CD4-positive, CD25-positive, alpha-beta regulatory T cell (primary cell): ENCODE measurements around the gene NCOR2. TPM values are rescaled to one million over a fixed set of nuclear protein-coding genes. Genes with fewer than 3 reads are reported as not detected.

Experiments
- ATAC-seq, 2 donors: fragments of 150-1000 bp; cut with Tn5 transposase; one replicate each; pipeline ENCODE4 v1.10.0; 2021; ENCODE audit warnings: low read depth in 2 of 2, moderate number of reproducible peaks in 2 of 2, moderate library complexity in 1 of 2
- DNase-seq, 3 donors: peaks; one replicate each; pipeline versions ENCODE4 v3.0.0 to v3.0.0-alpha.2; 2012 to 2022; ENCODE audit warnings: mixed read lengths in 1 of 3
- H3K27ac ChIP-seq: one replicate; pipeline ENCODE4 v1.7.0; 2013; ENCODE audit warnings: mild to moderate bottlenecking, low read length; ENCODE audit not compliant: insufficient read depth, poor library complexity, severe bottlenecking
- H3K27me3 ChIP-seq: one replicate; pipeline ENCODE4 v1.7.0; 2013; ENCODE audit warnings: low read length; ENCODE audit not compliant: control insufficient read depth, insufficient read depth
- H3K36me3 ChIP-seq: one replicate; pipeline ENCODE4 v1.7.0; 2013; ENCODE audit warnings: mild to moderate bottlenecking, low read length, moderate library complexity; ENCODE audit not compliant: control insufficient read depth, insufficient read depth
- H3K4me1 ChIP-seq: 2 replicates; pipeline ENCODE4 v1.7.0; 2013; ENCODE audit warnings: mild to moderate bottlenecking, low read length; ENCODE audit not compliant: insufficient read depth, control insufficient read depth, poor library complexity, severe bottlenecking
- H3K4me3 ChIP-seq: one replicate; pipeline ENCODE4 v1.7.0; 2013; ENCODE audit warnings: low read depth, mild to moderate bottlenecking, low read length, moderate library complexity
- H3K9me3 ChIP-seq, 2 experiments: 1 replicate in 1 of 2; 2 replicates in 1 of 2; pipeline ENCODE4 v1.7.0; 2013; ENCODE audit warnings: low read length in 2 of 2, mild to moderate bottlenecking in 1 of 2, moderate library complexity in 1 of 2; ENCODE audit not compliant: control insufficient read depth in 2 of 2
- H3K27ac Mint-ChIP-seq, 3 donors: one replicate each; pipeline ENCODE4 v1.8.0; 2020 to 2022; ENCODE audit warnings: mild to moderate bottlenecking in 3 of 3, mixed read lengths in 3 of 3, moderate library complexity in 2 of 3
- H3K27me3 Mint-ChIP-seq: one replicate; pipeline ENCODE4 v1.8.0; 2022; ENCODE audit warnings: mild to moderate bottlenecking, mixed read lengths
- H3K36me3 Mint-ChIP-seq: one replicate; pipeline ENCODE4 v1.8.0; 2020; ENCODE audit warnings: mixed read lengths
- H3K4me1 Mint-ChIP-seq, 4 donors: one replicate each; pipeline ENCODE4 v1.8.0; 2020 to 2022; ENCODE audit warnings: mixed read lengths in 4 of 4, mild to moderate bottlenecking in 1 of 4
- H3K4me3 Mint-ChIP-seq, 4 donors: one replicate each; pipeline ENCODE4 v1.8.0; 2020 to 2022; ENCODE audit warnings: mild to moderate bottlenecking in 4 of 4, mixed read lengths in 4 of 4, moderate library complexity in 3 of 4
- H3K9me3 Mint-ChIP-seq, 7 donors: one replicate each; pipeline ENCODE4 v1.8.0; 2020 to 2022; ENCODE audit warnings: mixed read lengths in 7 of 7, mild to moderate bottlenecking in 3 of 7, moderate library complexity in 2 of 7
- polyA plus RNA-seq, 4 donors: library from polyadenylated mRNA; unstranded; fragments of 300-500 nt; fragmentation: Illumina TruSeq; gene quantifications; one replicate each; pipeline ENCODE4 v1.2.3, GENCODE V29; 2021
- total RNA-seq: library from RNA; stranded (reverse); gene quantifications from one replicate; pipeline ENCODE4 v1.2.3, GENCODE V29; 2022

NCOR2 gene
- total and polyA plus RNA-seq, 5 donors from 2014 or later: 2.0 to 134 (median 2.5) TPM

DNA sequence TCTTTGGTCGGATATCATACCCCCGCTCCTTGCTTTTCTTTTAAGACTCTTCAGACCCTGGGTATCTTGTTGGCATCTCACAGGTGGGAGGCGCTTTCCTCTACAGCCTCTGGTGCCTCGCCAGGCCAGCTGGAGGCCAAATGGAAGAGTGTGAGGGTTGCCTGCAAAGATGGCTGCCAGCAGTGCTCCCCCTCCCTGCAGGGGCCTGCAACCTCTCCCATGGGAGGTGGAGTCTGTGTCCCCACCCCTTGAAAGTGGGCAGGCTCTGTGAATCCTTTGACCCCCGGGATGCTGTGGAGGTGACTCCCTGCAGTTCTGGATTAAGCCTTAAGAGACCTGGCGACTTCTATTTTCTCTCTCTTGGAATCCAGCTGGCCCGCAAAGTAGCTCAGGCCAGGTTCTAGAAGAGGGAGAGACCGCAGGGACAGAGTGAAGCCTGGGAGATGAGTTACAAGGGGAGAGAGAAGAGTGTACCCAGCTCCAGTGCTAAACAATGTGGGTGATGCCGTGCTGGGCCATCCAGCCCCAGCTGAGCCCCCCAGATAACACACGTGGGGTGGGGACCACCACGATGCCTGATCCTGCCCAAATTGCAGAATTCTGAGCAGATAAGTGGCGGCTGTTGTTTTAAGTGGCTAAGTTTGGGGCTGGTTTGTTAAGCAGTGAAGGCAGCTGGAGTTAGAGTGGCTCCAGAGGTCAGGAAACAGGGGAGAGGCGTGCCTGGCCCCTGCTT, 37.9 kb upstream of the NCOR2 start:
- peaks cover 17% of the 10 kb centered on the region for H3K27me3 Mint-ChIP-seq

DNA sequence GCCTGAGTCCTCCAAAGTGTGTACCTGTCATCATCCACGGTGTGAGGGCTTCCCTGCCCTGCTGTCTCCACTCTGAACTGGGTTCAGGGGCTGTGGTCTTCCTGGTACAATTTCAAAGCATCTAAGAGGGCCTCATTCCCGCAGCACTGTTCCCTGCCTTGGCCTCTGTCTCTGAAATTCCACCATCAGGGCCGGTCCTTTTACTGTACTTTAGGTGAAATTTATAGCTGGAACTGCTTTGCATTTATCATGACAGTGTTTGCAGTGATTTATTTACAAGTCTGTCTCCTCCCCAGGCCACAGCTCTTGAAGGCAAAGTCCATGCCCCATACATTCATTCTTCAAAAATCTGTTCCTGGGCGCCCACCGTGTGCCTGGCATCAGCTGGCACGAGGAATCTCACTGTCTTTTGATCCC, 36.9 kb upstream of the NCOR2 start:
- peaks cover 18% of the 10 kb centered on the region for H3K4me1 ChIP-seq
- H3K27me3 Mint-ChIP-seq: peaks cover 18% of the 10 kb centered on the region
- H3K9me3 ChIP-seq: peaks cover 0 to 3% of the 10 kb centered on the region in 2 experiments
- H3K4me3 ChIP-seq: no peak overlapping the region
- H3K27me3 ChIP-seq: peaks cover 5% of the 10 kb centered on the region
- no peak overlapping the region for H3K4me3 Mint-ChIP-seq
- no peaks in the 10 kb centered on the region for H3K36me3 Mint-ChIP-seq
- peaks cover 9 to 20% (median 11%) of the 10 kb centered on the region in 4 donors for H3K4me1 Mint-ChIP-seq
- H3K36me3 ChIP-seq: no peaks in the 10 kb centered on the region
- no peak for DNase-seq
- H3K9me3 Mint-ChIP-seq: peaks cover 0 to 2% (median 0%) of the 10 kb centered on the region in 7 donors
- H3K27ac Mint-ChIP-seq: no peak overlapping the region
- H3K27ac ChIP-seq: no peak overlapping the region
- no peak for ATAC-seq

More for the DNA sequence above, 37.9 kb upstream of the NCOR2 start:
- DNase-seq (no peak), ATAC-seq (no peak)
- peaks cover 28% of the 10 kb centered on the region for H3K4me1 ChIP-seq
- no peak overlapping the region for H3K4me3 ChIP-seq
- Mint-ChIP-seq H3K27ac (no peak overlapping the region), H3K4me1 (peaks cover 9 to 30% (median 16%) of the 10 kb centered on the region in 4 donors), H3K9me3 (peaks cover 0 to 2% (median 0%) of the 10 kb centered on the region in 7 donors), H3K36me3 (no peaks in the 10 kb centered on the region), H3K4me3 (no peak overlapping the region)
- H3K27me3 ChIP-seq: no peaks in the 10 kb centered on the region
- no peaks in the 10 kb centered on the region for H3K36me3 ChIP-seq
- no peaks in the 10 kb centered on the region for H3K9me3 ChIP-seq
- no peak overlapping the region for H3K27ac ChIP-seq

DNA sequence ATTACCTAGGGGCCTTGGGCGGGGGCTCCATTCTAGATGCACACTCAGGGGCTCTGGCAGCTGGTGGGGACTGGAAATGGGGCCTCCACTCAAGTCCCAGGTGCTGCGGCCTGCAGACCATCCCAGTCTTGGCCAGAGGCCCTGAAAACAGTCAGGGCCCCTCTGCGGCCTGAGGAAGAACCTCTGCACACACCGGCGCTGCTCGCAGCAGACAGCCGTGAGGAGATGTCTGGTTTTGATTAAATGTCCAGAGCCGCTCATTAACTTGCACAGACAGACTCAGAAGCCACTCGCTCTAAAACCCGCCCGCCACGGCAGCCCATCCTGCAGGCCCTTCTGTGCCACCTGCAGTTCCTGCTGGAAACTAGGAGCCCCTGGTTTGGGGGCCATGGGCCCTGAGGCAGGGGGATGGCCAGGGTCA, 36.4 kb upstream of the NCOR2 start:
- Histone ChIP-seq H3K27me3 (peaks cover 6% of the 10 kb centered on the region), H3K4me1 (peaks cover 14% of the 10 kb centered on the region), H3K4me3 (no peak overlapping the region), H3K27ac (no peak overlapping the region), H3K36me3 (no peaks in the 10 kb centered on the region), H3K9me3 (peaks cover 0 to 4% of the 10 kb centered on the region in 2 experiments)
- Mint-ChIP-seq H3K27me3 (peaks cover 20% of the 10 kb centered on the region), H3K4me3 (no peak overlapping the region), H3K4me1 (peaks cover 5 to 16% (median 8%) of the 10 kb centered on the region in 4 donors), H3K9me3 (peaks cover 0 to 2% (median 0%) of the 10 kb centered on the region in 7 donors), H3K27ac (no peak overlapping the region), H3K36me3 (no peaks in the 10 kb centered on the region)
- no peak for ATAC-seq
- DNase-seq: no peak

DNA sequence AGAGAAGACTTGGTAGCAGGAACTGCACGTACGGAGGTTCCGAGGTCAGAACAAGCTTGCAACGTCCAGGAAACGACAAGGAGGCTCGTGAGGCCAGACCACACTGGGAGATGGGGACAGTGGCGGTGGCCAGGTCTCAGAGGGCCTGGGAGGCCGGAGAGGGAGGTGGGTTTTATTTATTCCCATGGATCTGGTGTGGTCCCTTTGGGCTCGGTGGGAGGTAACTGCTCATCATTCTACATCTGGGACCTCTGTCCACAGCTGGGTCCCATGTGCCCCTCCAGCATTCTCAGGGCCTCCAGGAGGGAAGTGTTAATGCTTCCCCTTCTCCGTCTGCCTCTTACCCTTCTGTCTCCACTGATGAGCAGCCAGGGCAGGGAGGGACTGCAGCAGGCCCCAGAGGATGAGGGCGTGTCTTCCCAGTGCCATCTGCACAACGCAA, 35.7 kb upstream of the NCOR2 start:
- Histone ChIP-seq H3K9me3 (peaks cover 0 to 4% of the 10 kb centered on the region in 2 experiments), H3K27me3 (peaks cover 6% of the 10 kb centered on the region), H3K4me1 (peaks cover 6% of the 10 kb centered on the region), H3K4me3 (no peak overlapping the region), H3K27ac (no peak overlapping the region), H3K36me3 (no peaks in the 10 kb centered on the region)
- Mint-ChIP-seq H3K27me3 (peaks cover 21% of the 10 kb centered on the region), H3K36me3 (no peaks in the 10 kb centered on the region), H3K27ac (no peak overlapping the region), H3K4me1 (peaks cover 0 to 9% (median 3%) of the 10 kb centered on the region in 4 donors), H3K4me3 (peak overlapping the region in 1 of 4 donors; percentile 26), H3K9me3 (peaks cover 0 to 2% (median 0%) of the 10 kb centered on the region in 7 donors)
- DNase-seq (no peak), ATAC-seq (no peak)

DNA sequence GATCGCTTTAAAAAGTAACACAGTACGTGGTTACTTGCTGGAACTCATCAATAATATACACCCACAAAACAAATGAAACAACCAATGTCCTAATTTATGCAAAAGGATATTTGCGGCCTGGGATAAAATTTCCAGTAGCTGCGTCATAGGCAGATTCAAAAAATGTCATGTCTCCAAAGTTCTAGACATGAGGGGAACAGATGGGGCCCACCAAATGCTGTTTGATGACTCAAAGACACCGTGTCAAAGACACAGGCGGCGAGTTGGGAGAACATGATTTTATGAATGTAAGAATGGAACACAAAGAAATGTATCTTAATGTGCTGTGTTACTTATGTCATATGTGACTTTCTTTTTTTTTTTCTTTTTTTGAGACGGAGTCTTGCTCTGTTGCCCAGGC, 34.3 kb upstream of the NCOR2 start:
- ATAC-seq: no peak
- Histone ChIP-seq H3K27me3 (peaks cover 6% of the 10 kb centered on the region), H3K9me3 (peaks cover 0 to 4% of the 10 kb centered on the region in 2 experiments), H3K4me3 (no peak overlapping the region), H3K4me1 (no peaks in the 10 kb centered on the region), H3K36me3 (no peaks in the 10 kb centered on the region), H3K27ac (no peak overlapping the region)
- Mint-ChIP-seq H3K27me3 (peaks cover 23% of the 10 kb centered on the region), H3K36me3 (no peaks in the 10 kb centered on the region), H3K4me3 (no peak overlapping the region), H3K27ac (no peak overlapping the region), H3K4me1 (no peaks in the 10 kb centered on the region), H3K9me3 (peaks cover 0 to 2% (median 0%) of the 10 kb centered on the region in 7 donors)
- DNase-seq: no peak

DNA sequence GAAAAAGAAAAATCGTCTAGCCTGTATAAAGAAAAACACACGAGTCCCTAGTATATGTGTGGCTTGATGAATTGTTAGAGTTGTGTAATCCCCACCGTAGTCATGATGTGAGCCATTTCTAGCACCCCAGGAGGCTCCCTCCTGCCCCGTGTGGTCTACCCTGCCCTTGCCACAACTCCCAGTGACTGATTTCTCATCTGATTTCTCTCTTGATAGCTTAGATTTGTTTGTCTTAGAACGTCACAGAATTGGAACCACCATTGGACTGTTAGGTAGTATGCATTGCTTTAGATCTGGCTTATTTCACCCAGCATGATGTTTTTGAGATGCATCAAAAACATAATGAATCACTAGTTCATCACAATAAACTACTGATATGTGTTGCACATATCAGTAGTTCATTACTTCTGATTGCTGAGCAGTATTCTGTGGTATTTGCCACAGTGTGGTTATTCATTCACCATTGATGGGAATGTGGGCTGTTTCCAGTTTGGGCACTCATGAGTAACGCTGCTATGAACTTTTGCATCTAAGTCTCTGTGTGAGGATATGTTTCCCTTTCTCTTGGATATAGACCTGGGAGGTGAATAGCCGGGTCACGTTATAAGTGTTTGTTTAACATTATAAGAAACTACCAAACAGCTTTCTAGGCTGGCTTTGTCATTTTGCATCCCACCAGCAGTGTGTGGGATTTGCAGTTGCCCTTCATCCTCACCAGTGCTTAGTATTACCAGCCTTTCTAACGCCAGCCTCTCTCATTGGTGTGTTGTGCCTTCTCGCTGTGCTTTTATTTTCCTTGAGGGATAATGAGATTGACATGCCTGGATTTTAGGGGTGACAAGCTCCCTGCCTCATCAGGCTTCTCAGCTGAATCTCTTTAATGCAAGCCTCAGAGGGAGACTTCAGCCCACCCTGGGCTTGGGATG, 31.9 kb upstream of the NCOR2 start:
- Mint-ChIP-seq H3K27ac (no peak overlapping the region), H3K27me3 (peaks cover 23% of the 10 kb centered on the region), H3K36me3 (no peaks in the 10 kb centered on the region), H3K4me1 (no peaks in the 10 kb centered on the region), H3K9me3 (peaks cover 0 to 2% (median 0%) of the 10 kb centered on the region in 7 donors), H3K4me3 (no peak overlapping the region)
- Histone ChIP-seq H3K36me3 (no peaks in the 10 kb centered on the region), H3K4me1 (no peaks in the 10 kb centered on the region), H3K4me3 (no peak overlapping the region), H3K27me3 (peaks cover 6% of the 10 kb centered on the region), H3K9me3 (peaks cover 0 to 4% of the 10 kb centered on the region in 2 experiments), H3K27ac (no peak overlapping the region)
- ATAC-seq (no peak), DNase-seq (no peak)

DNA sequence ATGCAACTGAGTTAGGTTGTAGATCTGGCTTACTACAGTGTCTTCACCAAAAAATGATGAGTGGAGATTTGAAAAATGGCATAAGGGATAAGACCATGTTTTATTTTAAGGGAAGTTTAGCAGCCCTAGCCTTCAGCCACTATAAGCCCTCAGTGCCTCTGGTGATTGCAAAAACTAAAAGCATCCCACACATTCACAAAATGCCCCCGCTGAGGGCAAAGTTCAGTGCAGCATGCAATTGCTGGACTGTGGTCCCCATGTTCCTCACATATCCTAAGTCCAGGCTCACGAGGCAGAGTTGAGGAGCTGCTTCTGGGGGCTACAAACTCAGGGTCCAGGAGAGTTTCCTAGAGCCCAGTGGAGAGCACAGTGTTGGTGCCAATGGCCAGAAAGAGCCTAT, 29.6 kb upstream of the NCOR2 start:
- H3K4me1 ChIP-seq: no peaks in the 10 kb centered on the region
- H3K4me3 ChIP-seq: no peak overlapping the region
- no peak for DNase-seq
- H3K27me3 Mint-ChIP-seq: peaks cover 15% of the 10 kb centered on the region
- H3K9me3 Mint-ChIP-seq: peaks cover 0 to 2% (median 0%) of the 10 kb centered on the region in 7 donors
- no peaks in the 10 kb centered on the region for H3K36me3 ChIP-seq
- H3K4me3 Mint-ChIP-seq: no peak overlapping the region
- peaks cover 6% of the 10 kb centered on the region for H3K27me3 ChIP-seq
- no peak for ATAC-seq
- no peaks in the 10 kb centered on the region for H3K4me1 Mint-ChIP-seq
- H3K9me3 ChIP-seq: peaks cover 0 to 4% of the 10 kb centered on the region in 2 experiments
- H3K36me3 Mint-ChIP-seq: peaks cover 3% of the 10 kb centered on the region
- H3K27ac Mint-ChIP-seq: peak overlapping the region in 1 of 3 donors; percentile 20
- H3K27ac ChIP-seq: no peak overlapping the region
